ENCODE data around the gene CACNA1F. TPM values are rescaled to one million over a fixed set of nuclear protein-coding genes. Genes with fewer than 3 reads are reported as not detected.

CACNA1F gene
- total and polyA plus RNA-seq, 9 of the 15 experiments (the other 6 are each of a cell fraction or from before 2014, with no cell fraction given): under 0.01 to 0.41 (median 0.03) TPM; not detected in 3

DNA sequence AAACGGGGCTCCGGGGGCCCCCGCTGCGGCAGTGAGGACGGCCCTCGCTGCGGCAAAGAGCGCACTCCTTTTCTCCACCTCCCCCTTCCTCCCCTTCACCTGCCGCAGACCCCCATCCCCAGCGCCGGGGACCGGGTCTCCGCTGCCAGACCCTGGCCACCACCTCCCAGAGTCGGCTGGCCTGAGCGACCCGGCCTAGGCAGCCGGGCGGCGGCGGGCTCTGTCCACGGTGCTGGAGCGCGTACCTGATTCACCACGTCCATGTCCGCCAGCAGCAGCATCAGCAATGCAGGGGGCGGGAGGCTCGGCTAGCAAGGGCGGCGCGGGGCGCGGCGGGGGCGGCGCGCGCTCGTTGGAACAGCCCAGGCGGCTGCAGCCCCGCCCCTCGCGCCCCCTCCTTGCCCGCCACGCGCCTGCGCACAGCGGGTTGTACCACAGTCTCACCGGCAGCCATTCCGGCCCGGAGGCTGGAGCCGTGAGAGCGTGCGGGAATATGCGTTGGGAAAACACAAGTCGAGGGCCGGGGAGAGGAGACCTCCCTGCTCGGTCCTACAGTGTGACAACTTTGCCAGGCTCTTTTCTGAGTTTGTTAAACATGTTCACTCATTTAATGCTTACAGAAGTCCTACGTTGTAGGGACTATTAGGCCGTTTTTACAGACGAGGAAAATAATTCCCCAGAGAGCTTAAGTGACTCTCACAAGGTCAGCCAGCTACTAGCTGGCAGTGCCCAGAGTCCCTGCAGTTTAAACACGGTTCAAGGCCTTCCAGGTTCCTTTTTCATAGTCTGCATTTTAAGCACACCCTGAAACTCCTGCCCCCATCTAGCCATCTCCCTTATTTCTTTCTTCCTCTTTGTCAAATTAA lies 33.0 kb downstream of the CACNA1F start, which contains the start of gene SYP (continued):
- TF ChIP-seq FOXP1 (CRISPR knock-in tag; IDR thresholded peaks at IDR 0.05) (peak; percentile 78; the same call in 1 of the 2 replicates), YBX1 (IDR thresholded peaks at IDR 0.05) (no peak), ZNF780A (CRISPR knock-in tag; IDR thresholded peaks at IDR 0.05) (no peak), EP300 (IDR thresholded peaks at IDR 0.05; ENCODE audit: low read length) (peak; percentile 95), SMARCB1 (IDR thresholded peaks at IDR 0.05; ENCODE audit: insufficient read length, low read depth) (no peak), U2AF1 (optimal IDR thresholded peaks at IDR 0.05; ENCODE audit: low read depth, low read length) (peak; percentile 61), ETV5 (CRISPR knock-in tag; IDR thresholded peaks at IDR 0.05; ENCODE audit: low read depth) (0 out of 2 replicates have a peak, but pooled peaks have one; percentile 32), MCM3 (IDR thresholded peaks at IDR 0.05) (no peak), TAF7 (tag; IDR thresholded peaks at IDR 0.05) (peak; percentile 80), GATA2 (CRISPR knock-in tag; IDR thresholded peaks at IDR 0.05) (no peak), RBM25 (IDR thresholded peaks at IDR 0.05; ENCODE audit: low read depth, low read length, severe bottlenecking) (peak; percentile 32)
- TF ChIP-seq, protein P1, sequence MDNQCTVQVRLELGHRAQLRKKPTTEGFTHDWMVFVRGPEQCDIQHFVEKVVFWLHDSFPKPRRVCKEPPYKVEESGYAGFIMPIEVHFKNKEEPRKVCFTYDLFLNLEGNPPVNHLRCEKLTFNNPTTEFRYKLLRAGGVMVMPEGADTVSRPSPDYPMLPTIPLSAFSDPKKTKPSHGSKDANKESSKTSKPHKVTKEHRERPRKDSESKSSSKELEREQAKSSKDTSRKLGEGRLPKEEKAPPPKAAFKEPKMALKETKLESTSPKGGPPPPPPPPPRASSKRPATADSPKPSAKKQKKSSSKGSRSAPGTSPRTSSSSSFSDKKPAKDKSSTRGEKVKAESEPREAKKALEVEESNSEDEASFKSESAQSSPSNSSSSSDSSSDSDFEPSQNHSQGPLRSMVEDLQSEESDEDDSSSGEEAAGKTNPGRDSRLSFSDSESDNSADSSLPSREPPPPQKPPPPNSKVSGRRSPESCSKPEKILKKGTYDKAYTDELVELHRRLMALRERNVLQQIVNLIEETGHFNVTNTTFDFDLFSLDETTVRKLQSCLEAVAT (IDR thresholded peaks at IDR 0.05): no peak
- TF ChIP-seq, protein P2, sequence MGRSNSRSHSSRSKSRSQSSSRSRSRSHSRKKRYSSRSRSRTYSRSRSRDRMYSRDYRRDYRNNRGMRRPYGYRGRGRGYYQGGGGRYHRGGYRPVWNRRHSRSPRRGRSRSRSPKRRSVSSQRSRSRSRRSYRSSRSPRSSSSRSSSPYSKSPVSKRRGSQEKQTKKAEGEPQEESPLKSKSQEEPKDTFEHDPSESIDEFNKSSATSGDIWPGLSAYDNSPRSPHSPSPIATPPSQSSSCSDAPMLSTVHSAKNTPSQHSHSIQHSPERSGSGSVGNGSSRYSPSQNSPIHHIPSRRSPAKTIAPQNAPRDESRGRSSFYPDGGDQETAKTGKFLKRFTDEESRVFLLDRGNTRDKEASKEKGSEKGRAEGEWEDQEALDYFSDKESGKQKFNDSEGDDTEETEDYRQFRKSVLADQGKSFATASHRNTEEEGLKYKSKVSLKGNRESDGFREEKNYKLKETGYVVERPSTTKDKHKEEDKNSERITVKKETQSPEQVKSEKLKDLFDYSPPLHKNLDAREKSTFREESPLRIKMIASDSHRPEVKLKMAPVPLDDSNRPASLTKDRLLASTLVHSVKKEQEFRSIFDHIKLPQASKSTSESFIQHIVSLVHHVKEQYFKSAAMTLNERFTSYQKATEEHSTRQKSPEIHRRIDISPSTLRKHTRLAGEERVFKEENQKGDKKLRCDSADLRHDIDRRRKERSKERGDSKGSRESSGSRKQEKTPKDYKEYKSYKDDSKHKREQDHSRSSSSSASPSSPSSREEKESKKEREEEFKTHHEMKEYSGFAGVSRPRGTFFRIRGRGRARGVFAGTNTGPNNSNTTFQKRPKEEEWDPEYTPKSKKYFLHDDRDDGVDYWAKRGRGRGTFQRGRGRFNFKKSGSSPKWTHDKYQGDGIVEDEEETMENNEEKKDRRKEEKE (IDR thresholded peaks at IDR 0.05; ENCODE audit: borderline replicate concordance in 1 of 2, control insufficient read depth in 1 of 2, low read depth in 2 of 2, low read length in 1 of 2): no peak
- TF ChIP-seq, protein P3, sequence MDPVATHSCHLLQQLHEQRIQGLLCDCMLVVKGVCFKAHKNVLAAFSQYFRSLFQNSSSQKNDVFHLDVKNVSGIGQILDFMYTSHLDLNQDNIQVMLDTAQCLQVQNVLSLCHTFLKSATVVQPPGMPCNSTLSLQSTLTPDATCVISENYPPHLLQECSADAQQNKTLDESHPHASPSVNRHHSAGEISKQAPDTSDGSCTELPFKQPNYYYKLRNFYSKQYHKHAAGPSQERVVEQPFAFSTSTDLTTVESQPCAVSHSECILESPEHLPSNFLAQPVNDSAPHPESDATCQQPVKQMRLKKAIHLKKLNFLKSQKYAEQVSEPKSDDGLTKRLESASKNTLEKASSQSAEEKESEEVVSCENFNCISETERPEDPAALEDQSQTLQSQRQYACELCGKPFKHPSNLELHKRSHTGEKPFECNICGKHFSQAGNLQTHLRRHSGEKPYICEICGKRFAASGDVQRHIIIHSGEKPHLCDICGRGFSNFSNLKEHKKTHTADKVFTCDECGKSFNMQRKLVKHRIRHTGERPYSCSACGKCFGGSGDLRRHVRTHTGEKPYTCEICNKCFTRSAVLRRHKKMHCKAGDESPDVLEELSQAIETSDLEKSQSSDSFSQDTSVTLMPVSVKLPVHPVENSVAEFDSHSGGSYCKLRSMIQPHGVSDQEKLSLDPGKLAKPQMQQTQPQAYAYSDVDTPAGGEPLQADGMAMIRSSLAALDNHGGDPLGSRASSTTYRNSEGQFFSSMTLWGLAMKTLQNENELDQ (CRISPR knock-in tag; IDR thresholded peaks at IDR 0.05; ENCODE audit: borderline replicate concordance): no peak
- TF ChIP-seq, protein P4, sequence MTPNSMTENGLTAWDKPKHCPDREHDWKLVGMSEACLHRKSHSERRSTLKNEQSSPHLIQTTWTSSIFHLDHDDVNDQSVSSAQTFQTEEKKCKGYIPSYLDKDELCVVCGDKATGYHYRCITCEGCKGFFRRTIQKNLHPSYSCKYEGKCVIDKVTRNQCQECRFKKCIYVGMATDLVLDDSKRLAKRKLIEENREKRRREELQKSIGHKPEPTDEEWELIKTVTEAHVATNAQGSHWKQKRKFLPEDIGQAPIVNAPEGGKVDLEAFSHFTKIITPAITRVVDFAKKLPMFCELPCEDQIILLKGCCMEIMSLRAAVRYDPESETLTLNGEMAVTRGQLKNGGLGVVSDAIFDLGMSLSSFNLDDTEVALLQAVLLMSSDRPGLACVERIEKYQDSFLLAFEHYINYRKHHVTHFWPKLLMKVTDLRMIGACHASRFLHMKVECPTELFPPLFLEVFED (CRISPR knock-in tag; conservative IDR thresholded peaks at IDR 0.05): no peak
- TF ChIP-seq, protein P5, sequence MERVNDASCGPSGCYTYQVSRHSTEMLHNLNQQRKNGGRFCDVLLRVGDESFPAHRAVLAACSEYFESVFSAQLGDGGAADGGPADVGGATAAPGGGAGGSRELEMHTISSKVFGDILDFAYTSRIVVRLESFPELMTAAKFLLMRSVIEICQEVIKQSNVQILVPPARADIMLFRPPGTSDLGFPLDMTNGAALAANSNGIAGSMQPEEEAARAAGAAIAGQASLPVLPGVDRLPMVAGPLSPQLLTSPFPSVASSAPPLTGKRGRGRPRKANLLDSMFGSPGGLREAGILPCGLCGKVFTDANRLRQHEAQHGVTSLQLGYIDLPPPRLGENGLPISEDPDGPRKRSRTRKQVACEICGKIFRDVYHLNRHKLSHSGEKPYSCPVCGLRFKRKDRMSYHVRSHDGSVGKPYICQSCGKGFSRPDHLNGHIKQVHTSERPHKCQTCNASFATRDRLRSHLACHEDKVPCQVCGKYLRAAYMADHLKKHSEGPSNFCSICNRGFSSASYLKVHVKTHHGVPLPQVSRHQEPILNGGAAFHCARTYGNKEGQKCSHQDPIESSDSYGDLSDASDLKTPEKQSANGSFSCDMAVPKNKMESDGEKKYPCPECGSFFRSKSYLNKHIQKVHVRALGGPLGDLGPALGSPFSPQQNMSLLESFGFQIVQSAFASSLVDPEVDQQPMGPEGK (CRISPR knock-in tag; IDR thresholded peaks at IDR 0.05; ENCODE audit: borderline replicate concordance): no peak
